HepG2 (cell line): ENCODE results near the gene PIM3. TPM values are rescaled to one million over a fixed set of nuclear protein-coding genes. Genes with fewer than 3 reads are reported as not detected.
A peak's percentile ranks its signal among the peaks of the same experiment; 100 is the strongest.

Source experiments
- CHD2 ChIP-seq: IDR thresholded peaks from 2 replicates; pipeline ENCODE4 v1.6.1; 2011; ENCODE audit warnings: low read depth, low read length, improper control_type of control experiment
- DNMT1 ChIP-seq: sonication (generic); formaldehyde crosslinking; IDR thresholded peaks from 2 replicates; pipeline ENCODE4 v1.5.1; 2020; ENCODE audit warnings: mild to moderate bottlenecking, missing genetic modification reagents
- ELF1 ChIP-seq: sonication (generic); formaldehyde crosslinking; IDR thresholded peaks from 2 replicates; pipeline ENCODE4 v1.4.0; 2020; ENCODE audit warnings: missing genetic modification reagents
- ETV5 ChIP-seq: IDR thresholded peaks from 2 replicates; pipeline ENCODE4 v1.6.1; 2018; ENCODE audit warnings: missing biosample characterization, missing genetic modification reagents, inconsistent platforms, borderline replicate concordance
- GATAD1 ChIP-seq: IDR thresholded peaks from 2 replicates; pipeline ENCODE4 v1.6.1; 2016; ENCODE audit warnings: missing genetic modification reagents, missing compliant biosample characterization
- MZF1 ChIP-seq: sonication (generic); formaldehyde crosslinking; IDR thresholded peaks from 2 replicates; pipeline ENCODE4 v1.8.1; 2023; ENCODE audit warnings: mild to moderate bottlenecking, missing genetic modification reagents, borderline replicate concordance
- NR2F1 ChIP-seq, 2 experiments: fragments of 450-650 bp in 1 of 2; formaldehyde crosslinking in 1 of 2; IDR thresholded peaks; 2 replicates each; pipeline versions ENCODE4 v1.5.0 to v1.6.1; 2016 to 2020; ENCODE audit warnings: mild to moderate bottlenecking in 1 of 2, missing compliant biosample characterization in 1 of 2, missing genetic modification reagents in 1 of 2, moderate library complexity in 1 of 2
- SP5 ChIP-seq: IDR thresholded peaks from 2 replicates; pipeline ENCODE4 v1.6.1; 2016; ENCODE audit warnings: low read depth, borderline replicate concordance
- TAF1 ChIP-seq: sonication (generic); formaldehyde crosslinking; IDR thresholded peaks from 2 replicates; pipeline ENCODE4 v1.4.0; 2020; ENCODE audit warnings: missing genetic modification reagents
- THRA ChIP-seq: sonication (generic); formaldehyde crosslinking; IDR thresholded peaks from 2 replicates; pipeline ENCODE4 v1.4.0; 2020; ENCODE audit warnings: missing genetic modification reagents, borderline replicate concordance
- ZFP82 ChIP-seq: sonication (generic); formaldehyde crosslinking; IDR thresholded peaks from 2 replicates; pipeline ENCODE4 v1.5.1; 2020; ENCODE audit warnings: mild to moderate bottlenecking, missing genetic modification reagents, borderline replicate concordance
- ZMYM4 ChIP-seq: sonication (generic); formaldehyde crosslinking; IDR thresholded peaks from 2 replicates; pipeline ENCODE4 v1.8.1; 2023; ENCODE audit warnings: mild to moderate bottlenecking, missing genetic modification reagents
- ZNF451 ChIP-seq: sonication (generic); formaldehyde crosslinking; IDR thresholded peaks from 2 replicates; pipeline ENCODE4 v1.5.0; 2020; ENCODE audit warnings: mild to moderate bottlenecking, missing genetic modification reagents
- ZNF790 ChIP-seq: sonication (generic); formaldehyde crosslinking; IDR thresholded peaks from 2 replicates; pipeline ENCODE4 v1.8.0; 2022; ENCODE audit warnings: missing genetic modification reagents, mild to moderate bottlenecking, borderline replicate concordance
- polyA plus RNA-seq, 8 experiments: library from polyadenylated mRNA; depleted of rRNA in 3 of 8; stranded (reverse) in 7 of 8; unstranded in 1 of 8; fragments of >200 nt; fragmentation: Illumina TruSeq in 4 of 8; extraction: Trizol in 4 of 8; gene quantifications; 2 replicates each; pipeline versions ENCODE4 v1.2.1 to v1.2.3, GENCODE V29; 2011 to 2016; ENCODE audit warnings: low read depth in 4 of 8, missing spikeins in 1 of 8, mixed read lengths in 1 of 8; ENCODE audit not compliant: insufficient read depth in 1 of 8
- total RNA-seq, 5 experiments: library from RNA; depleted of rRNA; stranded (reverse); fragments of >200 nt; fragmentation: Illumina TruSeq; extraction: Trizol; gene quantifications; 2 replicates each; pipeline ENCODE4 v1.2.3, GENCODE V29; 2016; ENCODE audit warnings: low read depth in 1 of 5
- TF ChIP-seq, protein P1 (sequence below): sonication (generic); formaldehyde crosslinking; IDR thresholded peaks from 2 replicates; pipeline ENCODE4 v1.4.0; 2020; ENCODE audit warnings: missing genetic modification reagents
- TF ChIP-seq, protein P2 (sequence below): sonication (generic); formaldehyde crosslinking; IDR thresholded peaks from 2 replicates; pipeline ENCODE4 v1.5.1; 2020; ENCODE audit warnings: mild to moderate bottlenecking, missing genetic modification reagents
- TF ChIP-seq, protein P3 (sequence below): sonication (generic); formaldehyde crosslinking; IDR thresholded peaks from 2 replicates; pipeline ENCODE4 v1.5.1; 2020; ENCODE audit warnings: missing genetic modification reagents, mild to moderate bottlenecking, borderline replicate concordance

Gene PIM3
- total and polyA plus RNA-seq, 2 of the 13 experiments (the other 11 are each of a cell fraction or from before 2014, with no cell fraction given) = 21.6 to 31.2 TPM

- TF ChIP-seq, protein P1, sequence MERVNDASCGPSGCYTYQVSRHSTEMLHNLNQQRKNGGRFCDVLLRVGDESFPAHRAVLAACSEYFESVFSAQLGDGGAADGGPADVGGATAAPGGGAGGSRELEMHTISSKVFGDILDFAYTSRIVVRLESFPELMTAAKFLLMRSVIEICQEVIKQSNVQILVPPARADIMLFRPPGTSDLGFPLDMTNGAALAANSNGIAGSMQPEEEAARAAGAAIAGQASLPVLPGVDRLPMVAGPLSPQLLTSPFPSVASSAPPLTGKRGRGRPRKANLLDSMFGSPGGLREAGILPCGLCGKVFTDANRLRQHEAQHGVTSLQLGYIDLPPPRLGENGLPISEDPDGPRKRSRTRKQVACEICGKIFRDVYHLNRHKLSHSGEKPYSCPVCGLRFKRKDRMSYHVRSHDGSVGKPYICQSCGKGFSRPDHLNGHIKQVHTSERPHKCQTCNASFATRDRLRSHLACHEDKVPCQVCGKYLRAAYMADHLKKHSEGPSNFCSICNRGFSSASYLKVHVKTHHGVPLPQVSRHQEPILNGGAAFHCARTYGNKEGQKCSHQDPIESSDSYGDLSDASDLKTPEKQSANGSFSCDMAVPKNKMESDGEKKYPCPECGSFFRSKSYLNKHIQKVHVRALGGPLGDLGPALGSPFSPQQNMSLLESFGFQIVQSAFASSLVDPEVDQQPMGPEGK (CRISPR knock-in tag) = peak; percentile 97
- peak; percentile 33; the same call in 1 of the 2 replicates for TF ChIP-seq ELF1
- TF ChIP-seq ZFP82 = 0 out of 2 replicates have a peak, but pooled peaks have one; percentile 72
- TF ChIP-seq GATAD1 (CRISPR knock-in tag) = peak; percentile 6; the same call in 1 of the 2 replicates
- 0 out of 2 replicates have a peak, but pooled peaks have one; percentile 31 for TF ChIP-seq MZF1 (CRISPR knock-in tag)
- TF ChIP-seq, protein P2, sequence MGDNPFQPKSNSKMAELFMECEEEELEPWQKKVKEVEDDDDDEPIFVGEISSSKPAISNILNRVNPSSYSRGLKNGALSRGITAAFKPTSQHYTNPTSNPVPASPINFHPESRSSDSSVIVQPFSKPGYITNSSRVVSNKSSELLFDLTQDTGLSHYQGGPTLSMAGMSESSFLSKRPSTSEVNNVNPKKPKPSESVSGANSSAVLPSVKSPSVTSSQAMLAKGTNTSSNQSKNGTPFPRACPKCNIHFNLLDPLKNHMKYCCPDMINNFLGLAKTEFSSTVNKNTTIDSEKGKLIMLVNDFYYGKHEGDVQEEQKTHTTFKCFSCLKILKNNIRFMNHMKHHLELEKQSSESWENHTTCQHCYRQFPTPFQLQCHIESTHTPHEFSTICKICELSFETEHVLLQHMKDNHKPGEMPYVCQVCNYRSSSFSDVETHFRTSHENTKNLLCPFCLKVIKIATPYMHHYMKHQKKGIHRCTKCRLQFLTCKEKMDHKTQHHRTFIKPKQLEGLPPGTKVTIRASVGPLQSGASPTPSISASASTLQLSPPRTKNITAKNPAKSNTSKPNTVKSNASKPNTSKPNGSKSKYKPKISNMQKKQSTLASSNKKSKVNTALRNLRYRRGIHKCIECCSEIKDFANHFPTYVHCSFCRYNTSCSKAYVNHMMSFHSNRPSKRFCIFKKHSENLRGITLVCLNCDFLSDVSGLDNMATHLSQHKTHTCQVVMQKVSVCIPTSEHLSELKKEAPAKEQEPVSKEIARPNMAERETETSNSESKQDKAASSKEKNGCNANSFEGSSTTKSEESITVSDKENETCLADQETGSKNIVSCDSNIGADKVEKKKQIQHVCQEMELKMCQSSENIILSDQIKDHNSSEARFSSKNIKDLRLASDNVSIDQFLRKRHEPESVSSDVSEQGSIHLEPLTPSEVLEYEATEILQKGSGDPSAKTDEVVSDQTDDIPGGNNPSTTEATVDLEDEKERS (CRISPR knock-in tag) = peak; percentile 32; the same call in 1 of the 2 replicates
- peak; percentile 80 for TF ChIP-seq SP5 (CRISPR knock-in tag)
- 0 out of 2 replicates have a peak, but pooled peaks have one; percentile 19 for TF ChIP-seq ZNF790 (CRISPR knock-in tag)
- peak; percentile 24 for TF ChIP-seq TAF1
- peak in 1 of 2 experiments; percentile 35; a peak in 1 of 4 replicates for TF ChIP-seq NR2F1 (CRISPR knock-in tag; IDR thresholded peaks at IDR 0.05)
- TF ChIP-seq ZNF451 (CRISPR knock-in tag) = no peak
- TF ChIP-seq, protein P3, sequence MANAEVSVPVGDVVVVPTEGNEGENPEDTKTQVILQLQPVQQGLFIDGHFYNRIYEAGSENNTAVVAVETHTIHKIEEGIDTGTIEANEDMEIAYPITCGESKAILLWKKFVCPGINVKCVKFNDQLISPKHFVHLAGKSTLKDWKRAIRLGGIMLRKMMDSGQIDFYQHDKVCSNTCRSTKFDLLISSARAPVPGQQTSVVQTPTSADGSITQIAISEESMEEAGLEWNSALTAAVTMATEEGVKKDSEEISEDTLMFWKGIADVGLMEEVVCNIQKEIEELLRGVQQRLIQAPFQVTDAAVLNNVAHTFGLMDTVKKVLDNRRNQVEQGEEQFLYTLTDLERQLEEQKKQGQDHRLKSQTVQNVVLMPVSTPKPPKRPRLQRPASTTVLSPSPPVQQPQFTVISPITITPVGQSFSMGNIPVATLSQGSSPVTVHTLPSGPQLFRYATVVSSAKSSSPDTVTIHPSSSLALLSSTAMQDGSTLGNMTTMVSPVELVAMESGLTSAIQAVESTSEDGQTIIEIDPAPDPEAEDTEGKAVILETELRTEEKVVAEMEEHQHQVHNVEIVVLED (CRISPR knock-in tag) = no peak
- TF ChIP-seq CHD2 = 0 out of 2 replicates have a peak, but pooled peaks have one; percentile 47
- no peak for TF ChIP-seq THRA
- 0 out of 2 replicates have a peak, but pooled peaks have one; percentile 9 for TF ChIP-seq ZMYM4 (CRISPR knock-in tag)
- TF ChIP-seq DNMT1 (CRISPR knock-in tag) = no peak
- peak; percentile 23; the same call in 1 of the 2 replicates for TF ChIP-seq ETV5 (CRISPR knock-in tag)
These were observed 1.6 kb downstream of the PIM3 start (continued) for GRCh38 chr22:49962012-49962750.
